HG02642 (cell line): ENCODE data around the gene ACACB.

Source experiments
- ATAC-seq: cut with Tn5 transposase; IDR thresholded peaks from one replicate; pipeline ENCODE4 v1.9.1; 2021; ENCODE audit warnings: mild to moderate bottlenecking; ENCODE audit not compliant: unreplicated experiment, poor library complexity

ACACB gene

GRCh38 chr12:109201496-109201885 lies 85.1 kb downstream of the ACACB start:
- no peak for ATAC-seq

DNA sequence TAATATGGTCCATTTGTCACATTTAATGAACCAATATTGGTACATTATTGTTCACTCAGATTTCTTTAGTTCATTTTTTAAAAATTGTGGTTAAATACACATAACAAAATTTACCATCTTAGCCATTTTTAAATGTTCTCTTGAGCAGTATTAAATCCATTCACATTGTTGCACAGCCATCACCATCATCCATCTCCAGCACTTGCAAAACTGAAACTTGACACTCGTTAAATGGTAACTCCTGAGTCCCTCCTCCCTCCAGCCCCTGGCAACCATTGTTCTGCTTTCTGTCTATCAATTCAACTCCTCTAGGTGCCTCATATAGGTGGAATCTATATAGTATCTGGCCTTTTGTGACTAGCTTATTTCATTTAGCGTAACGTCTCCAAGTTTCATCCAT lies 86.4 kb downstream of the ACACB start:
- ATAC-seq, result no peak

GRCh38 chr12:109203480-109203879 lies 87.1 kb downstream of the ACACB start:
- ATAC-seq, result no peak

DNA sequence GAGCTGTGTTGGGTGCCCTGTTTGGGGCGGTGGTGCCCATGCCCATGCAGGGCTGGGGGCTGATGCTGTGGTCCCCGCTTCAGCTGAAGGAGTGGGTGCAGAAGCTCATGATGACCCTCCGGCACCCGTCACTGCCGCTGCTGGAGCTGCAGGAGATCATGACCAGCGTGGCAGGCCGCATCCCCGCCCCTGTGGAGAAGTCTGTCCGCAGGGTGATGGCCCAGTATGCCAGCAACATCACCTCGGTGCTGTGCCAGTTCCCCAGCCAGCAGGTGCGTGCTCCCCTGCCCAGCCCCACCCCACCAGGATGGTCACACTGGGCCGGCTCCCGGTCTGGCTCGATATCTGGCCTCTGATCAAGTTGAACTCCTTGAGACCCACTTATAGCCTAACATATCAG lies 92.7 kb downstream of the ACACB start:
- no peak for ATAC-seq

GRCh38 chr12:109212460-109213115 lies 96.2 kb downstream of the ACACB start:
- no peak for ATAC-seq

DNA sequence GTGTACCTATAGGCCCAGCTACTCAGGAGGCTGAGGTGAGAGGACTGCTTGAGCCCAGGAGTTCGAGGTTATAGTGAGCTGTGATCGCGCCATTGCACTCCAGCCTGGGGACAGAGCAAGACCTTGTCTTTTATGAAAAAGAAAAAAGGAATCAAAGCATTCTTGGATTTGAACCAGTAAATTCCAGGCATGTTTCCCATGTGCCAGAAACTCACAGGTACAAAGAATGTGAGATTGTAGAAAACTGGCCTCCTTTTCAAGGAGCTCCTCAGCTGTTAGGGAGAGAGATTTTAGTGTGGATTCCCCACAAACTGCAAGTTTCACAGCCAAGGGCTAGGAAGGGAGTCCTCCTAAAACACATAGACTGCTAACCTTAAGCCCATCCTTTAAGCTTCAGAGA lies 97.7 kb downstream of the ACACB start:
- ATAC-seq, result no peak

GRCh38 chr12:109218996-109219395 lies 102.6 kb downstream of the ACACB start:
- no peak for ATAC-seq

DNA sequence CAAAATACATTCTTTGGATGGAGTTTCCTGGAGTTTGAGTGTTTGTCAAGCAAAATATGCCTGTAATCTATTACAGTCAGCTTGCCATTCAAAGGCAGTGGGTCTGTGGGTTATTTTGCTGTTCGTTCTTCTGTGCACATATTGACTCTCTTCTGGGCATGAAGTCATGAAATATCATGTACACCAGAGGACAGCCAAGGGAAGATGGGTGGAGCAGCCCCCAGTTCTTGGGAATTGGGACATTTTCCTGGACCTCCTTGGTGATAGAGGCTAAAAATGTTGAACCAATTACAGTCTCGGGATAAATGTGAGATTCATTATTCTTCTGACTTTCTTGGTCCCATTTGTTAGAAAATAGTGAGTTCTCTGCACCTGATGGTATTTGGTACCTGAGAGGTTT lies 103.6 kb downstream of the ACACB start:
- no peak for ATAC-seq

- no peak for ATAC-seq
Observed at GRCh38 chr12:109221277-109221931, 105.0 kb downstream of the ACACB start.

DNA sequence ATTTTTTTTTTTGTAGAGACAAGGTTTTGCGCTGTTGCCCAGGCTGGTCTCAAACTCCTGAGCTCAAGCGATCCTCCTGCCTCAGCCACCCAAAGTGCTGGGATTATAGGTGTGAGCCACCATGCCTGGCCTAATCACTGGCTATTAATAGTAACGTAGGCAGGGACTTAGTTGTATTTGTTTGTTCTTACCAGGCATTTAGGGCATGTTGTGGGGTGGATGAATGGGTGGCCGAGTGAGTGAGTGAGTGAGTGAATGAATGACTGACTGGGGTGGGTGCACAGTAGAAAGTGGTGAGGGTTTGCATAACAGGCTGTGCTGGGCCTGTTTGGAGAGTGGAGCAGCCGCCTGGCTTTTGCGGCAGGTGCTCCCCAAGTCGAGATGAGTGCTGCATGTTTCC lies 105.7 kb downstream of the ACACB start:
- ATAC-seq, result no peak

DNA sequence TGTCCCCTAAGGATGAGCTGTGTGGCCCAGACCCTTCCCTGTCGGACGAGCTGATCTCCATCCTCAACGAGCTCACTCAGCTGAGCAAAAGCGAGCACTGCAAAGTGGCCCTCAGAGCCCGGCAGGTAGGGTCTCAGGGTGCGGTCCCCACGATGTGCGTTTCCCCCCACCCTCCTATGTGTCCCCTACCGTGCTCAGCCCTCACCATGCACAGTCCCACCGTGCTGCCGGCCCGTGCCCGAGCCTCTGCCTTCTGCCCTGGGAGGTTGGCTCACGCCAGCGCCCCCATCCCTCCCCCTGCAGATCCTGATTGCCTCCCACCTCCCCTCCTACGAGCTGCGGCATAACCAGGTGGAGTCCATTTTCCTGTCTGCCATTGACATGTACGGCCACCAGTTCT lies 106.1 kb downstream of the ACACB start:
- ATAC-seq, result no peak

DNA sequence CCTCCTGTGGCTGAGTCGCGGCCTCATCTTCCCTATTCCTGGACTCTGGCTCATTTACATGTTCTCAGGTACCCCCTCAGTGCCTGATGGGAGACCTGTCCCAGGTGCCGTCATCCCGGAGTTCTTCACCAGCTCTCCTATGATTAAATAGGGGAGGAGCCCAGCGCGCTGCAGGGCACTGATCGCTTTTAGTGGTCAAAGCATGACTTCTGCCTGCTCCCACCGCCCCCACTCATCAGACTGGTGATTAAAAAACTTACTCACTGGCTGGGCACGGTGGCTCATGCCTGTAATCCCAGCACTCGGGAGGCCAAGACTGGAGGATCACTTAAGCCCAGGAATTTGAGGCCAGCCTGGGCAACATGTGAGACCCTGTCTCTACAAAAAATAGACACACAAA lies 106.8 kb downstream of the ACACB start:
- no peak for ATAC-seq

- no peak for ATAC-seq
Observed at GRCh38 chr12:109223868-109224267, 107.5 kb downstream of the ACACB start.

GRCh38 chr12:109228664-109229063 lies 112.3 kb downstream of the ACACB start:
- no peak for ATAC-seq

- ATAC-seq, result no peak
Observed at GRCh38 chr12:109230193-109230592, 113.8 kb downstream of the ACACB start.

DNA sequence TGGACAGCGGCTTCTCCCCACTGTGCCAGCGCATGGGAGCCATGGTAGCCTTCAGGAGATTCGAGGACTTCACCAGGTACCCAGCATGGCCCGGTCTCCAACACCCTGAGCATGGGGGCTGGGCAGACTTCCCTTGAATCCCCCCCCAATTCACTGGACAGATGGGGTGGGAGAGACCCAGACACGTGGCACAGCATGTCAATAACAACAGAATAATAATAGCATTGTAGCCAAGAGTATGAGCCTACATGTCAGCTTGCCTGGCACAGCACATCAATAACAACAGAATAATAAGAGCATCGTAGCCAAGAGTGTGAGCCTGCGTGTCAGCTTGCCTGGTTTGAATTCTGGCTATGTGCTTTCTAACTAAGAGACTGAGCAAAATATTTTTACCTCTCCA lies 116.3 kb downstream of the ACACB start:
- ATAC-seq, result no peak

- no peak for ATAC-seq
Observed at GRCh38 chr12:109234012-109234411, 117.6 kb downstream of the ACACB start.

- no peak for ATAC-seq
Observed at GRCh38 chr12:109236257-109236656, 119.9 kb downstream of the ACACB start.

- no peak for ATAC-seq
Observed at GRCh38 chr12:109239179-109239578, 122.8 kb downstream of the ACACB start.

- ATAC-seq, result no peak
Observed at GRCh38 chr12:109239691-109240090, 123.3 kb downstream of the ACACB start.

- ATAC-seq, result no peak
Observed at GRCh38 chr12:109240365-109240764, 124.0 kb downstream of the ACACB start.

DNA sequence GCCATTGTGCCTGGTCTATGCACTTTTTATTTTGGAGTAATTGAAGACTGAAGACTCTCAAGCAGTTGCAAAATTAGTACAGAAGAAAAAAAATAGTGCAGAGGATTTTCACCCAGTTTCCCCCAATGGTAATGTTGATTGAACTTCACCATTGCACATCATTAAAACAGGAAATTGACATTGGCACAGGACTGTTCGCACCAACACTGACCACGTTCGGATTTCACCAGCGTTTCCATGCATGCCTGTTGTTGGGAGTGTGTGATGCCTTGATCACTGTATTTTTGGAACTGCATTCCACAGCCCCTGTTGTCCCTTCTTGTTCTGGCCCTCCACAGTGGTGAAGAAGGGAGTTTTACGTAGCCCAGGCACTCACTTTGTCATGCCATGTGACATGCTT lies 125.5 kb downstream of the ACACB start:
- no peak for ATAC-seq
